HepG2 (cell line): Measurements from ENCODE around the gene NPPC. TPM values are rescaled to one million over a fixed set of nuclear protein-coding genes. Genes with fewer than 3 reads are reported as not detected.

Source experiments
- ATAC-seq: fragments of 200-7000 bp; cut with Tn5 transposase; 3 replicates; pipeline ENCODE4 v1.9.1; 2020; ENCODE audit warnings: mild to moderate bottlenecking, moderate library complexity
- BruUV-seq: library from RNA; stranded (reverse); fragments of 400-500 nt; replicated peaks from 2 replicates; lab custom pipeline; 2021; lab: Mats Ljungman, UMichigan
- CTCF ChIA-PET: fragments of 300-600 bp; formaldehyde crosslinking; extraction: SDS; loops from one replicate; lab custom pipeline; 2021; ENCODE audit warnings: low total read pairs, inconsistent platforms, low intra/inter-chr PET ratio; lab: Yijun Ruan, JAX
- POLR2A ChIA-PET: fragments of 350-600 bp; sonication (Branson Sonifier 250); formaldehyde crosslinking; loops from one replicate; lab custom pipeline; 2020; ENCODE audit warnings: antibody characterized with exemption, inconsistent platforms; lab: Yijun Ruan, JAX
- DNase-seq: peaks from one replicate; pipeline ENCODE4 v3.0.0-alpha.2; 2015; ENCODE audit warnings: low spot score
- FAIRE-seq: peaks from 3 replicates; lab custom pipeline; 2011; peaks lifted over from hg19 to GRCh38; lab: Jason Lieb, UNC
- H2AFZ ChIP-seq: one replicate; pipeline ENCODE4 v1.6.1; 2011; ENCODE audit warnings: low read length, inconsistent platforms
- H3K27ac ChIP-seq: fragments of 300-600 bp; 3 replicates; pipeline ENCODE4 v1.8.0; 2011; ENCODE audit warnings: mixed run types, mild to moderate bottlenecking, mixed read lengths, low read length, inconsistent platforms; ENCODE audit not compliant: insufficient read depth; ENCODE audit errors: extremely low read length
- H3K27me3 ChIP-seq, 2 experiments: fragments of 200-600 bp in 1 of 2; 2 replicates in 1 of 2; 3 replicates in 1 of 2; pipeline versions ENCODE4 v1.6.0 to v1.8.0; 2011; ENCODE audit warnings: low read length in 2 of 2, mild to moderate bottlenecking in 2 of 2, moderate library complexity in 2 of 2, inconsistent platforms in 1 of 2; ENCODE audit not compliant: insufficient read depth in 2 of 2, control insufficient read depth in 1 of 2
- H3K36me3 ChIP-seq, 2 experiments: fragments of 200-600 bp in 1 of 2; replicated peaks in 1 of 2; 2 replicates in 1 of 2; 3 replicates in 1 of 2; pipeline versions ENCODE4 v1.5.1 to v1.8.0; 2011; ENCODE audit warnings: low read length in 2 of 2, inconsistent platforms in 1 of 2; ENCODE audit not compliant: insufficient read depth in 2 of 2, control insufficient read depth in 1 of 2
- H3K4me1 ChIP-seq: 2 replicates; pipeline ENCODE4 v1.5.1; 2012; ENCODE audit warnings: low read length, inconsistent platforms; ENCODE audit not compliant: insufficient read depth
- H3K4me2 ChIP-seq: 2 replicates; pipeline ENCODE4 v1.6.0; 2011; ENCODE audit warnings: low read depth, low read length, inconsistent platforms
- H3K4me3 ChIP-seq, 3 experiments: fragments of 200-600 bp in 1 of 3; sonication (generic), shearing (Covaris generic) in 1 of 3; replicated peaks in 1 of 3; 2 replicates each; pipeline ENCODE4 v1.5.1; 2011 to 2016; ENCODE audit warnings: low read length in 3 of 3, inconsistent platforms in 2 of 3, low read depth in 2 of 3, mild to moderate bottlenecking in 2 of 3, control low read depth in 1 of 3, mixed read lengths in 1 of 3; ENCODE audit not compliant: insufficient read depth in 1 of 3
- H3K79me2 ChIP-seq: one replicate; pipeline ENCODE4 v1.6.1; 2011; ENCODE audit warnings: low read length, inconsistent platforms; ENCODE audit not compliant: insufficient read depth
- H3K9ac ChIP-seq: 2 replicates; pipeline ENCODE4 v1.6.0; 2011; ENCODE audit warnings: mild to moderate bottlenecking, low read depth, low read length, inconsistent platforms; ENCODE audit not compliant: insufficient read depth
- H3K9me3 ChIP-seq: 2 replicates; pipeline ENCODE4 v1.5.1; 2012; ENCODE audit warnings: mild to moderate bottlenecking, low read length
- H4K20me1 ChIP-seq: 2 replicates; pipeline ENCODE4 v1.6.0; 2011; ENCODE audit warnings: inconsistent platforms, mild to moderate bottlenecking, low read length, moderate library complexity; ENCODE audit not compliant: insufficient read depth
- DMTF1 ChIP-seq: sonication (generic); formaldehyde crosslinking; IDR thresholded peaks from 2 replicates; pipeline ENCODE4 v1.4.0; 2020; ENCODE audit warnings: mild to moderate bottlenecking, missing genetic modification reagents
- HES4 ChIP-seq: sonication (generic); formaldehyde crosslinking; IDR thresholded peaks from 2 replicates; pipeline ENCODE4 v1.9.0; 2021; ENCODE audit warnings: mild to moderate bottlenecking, missing genetic modification reagents, borderline replicate concordance
- HNRNPH1 ChIP-seq: fragments of 200-400 bp; formaldehyde crosslinking; optimal IDR thresholded peaks from 2 replicates; pipeline ENCODE3; 2017; ENCODE audit warnings: mild to moderate bottlenecking, low read depth, low read length
- IKZF4 ChIP-seq: sonication (generic); formaldehyde crosslinking; IDR thresholded peaks from 2 replicates; pipeline ENCODE4 v1.5.1; 2020; ENCODE audit warnings: borderline replicate concordance, mild to moderate bottlenecking, low read depth, missing genetic modification reagents; ENCODE audit errors: not compliant biosample characterization
- RBFOX2 ChIP-seq: fragments of 200-400 bp; formaldehyde crosslinking; IDR thresholded peaks from 2 replicates; pipeline ENCODE4 v1.6.1; 2017; ENCODE audit warnings: low read depth, mild to moderate bottlenecking, low read length
- ZNF337 ChIP-seq: sonication (generic); formaldehyde crosslinking; IDR thresholded peaks from 2 replicates; pipeline ENCODE4 v1.5.1; 2020; ENCODE audit warnings: missing genetic modification reagents, low read depth, mild to moderate bottlenecking, borderline replicate concordance
- ZNF772 ChIP-seq: sonication (generic); formaldehyde crosslinking; IDR thresholded peaks from 2 replicates; pipeline ENCODE4 v1.5.0; 2020; ENCODE audit warnings: mild to moderate bottlenecking, missing genetic modification reagents
- ZNF792 ChIP-seq: IDR thresholded peaks from 2 replicates; pipeline ENCODE4 v1.6.1; 2016
- ZSCAN9 ChIP-seq: IDR thresholded peaks from 2 replicates; pipeline ENCODE4 v1.6.1; 2016; ENCODE audit warnings: borderline replicate concordance
- WGBS: methylation state at CpG from one replicate; pipeline ENCODE4 v1.1.6; 2017; ENCODE audit warnings: low lambda C conversion rate; 5-methylcytosine and 5-hydroxymethylcytosine counted together
- in situ Hi-C: cut with HindIII; loops from 2 replicates; pipeline ENCODE4 v1.10.0; 2017; ENCODE audit warnings: low pct_unique_long_range_greater_than_20kb; ENCODE audit not compliant: extremely low pct_ligation_motif_present
- intact Hi-C: fragments of 100-400 bp; cut with micrococcal nuclease; formaldehyde crosslinking; loops from one replicate; pipeline ENCODE4 v1.10.0; 2022; ENCODE audit not compliant: unreplicated experiment
- polyA plus RNA-seq, 8 experiments: library from polyadenylated mRNA; depleted of rRNA in 3 of 8; stranded (reverse) in 7 of 8; unstranded in 1 of 8; fragments of >200 nt; fragmentation: Illumina TruSeq in 4 of 8; extraction: Trizol in 4 of 8; gene quantifications; 2 replicates each; pipeline versions ENCODE4 v1.2.1 to v1.2.3, GENCODE V29; 2011 to 2016; ENCODE audit warnings: low read depth in 4 of 8, missing spikeins in 1 of 8, mixed read lengths in 1 of 8; ENCODE audit not compliant: insufficient read depth in 1 of 8
- total RNA-seq, 5 experiments: library from RNA; depleted of rRNA; stranded (reverse); fragments of >200 nt; fragmentation: Illumina TruSeq; extraction: Trizol; gene quantifications; 2 replicates each; pipeline ENCODE4 v1.2.3, GENCODE V29; 2016; ENCODE audit warnings: low read depth in 1 of 5

Gene NPPC
- total and polyA plus RNA-seq, 2 of the 13 experiments (the other 11 are each of a cell fraction or from before 2014, with no cell fraction given): 0.11 TPM; not detected in 1

GRCh38 chr2:231914077-231914690 lies 12.0 kb downstream of the NPPC start:
- H3K4me3 ChIP-seq: no peak overlapping the region
- no peaks in the 10 kb centered on the region for H4K20me1 ChIP-seq
- intact Hi-C loops: no loop called here
- no peak overlapping the region for H3K9ac ChIP-seq
- 33% methylated on average over 11 of the region's 14 CpGs for WGBS
- no peak overlapping the region for H2AFZ ChIP-seq
- ATAC-seq: no peak
- POLR2A ChIA-PET: no interaction called here
- no peaks in the 10 kb centered on the region for H3K79me2 ChIP-seq
- TF ChIP-seq RBFOX2 (no peak), IKZF4 (CRISPR knock-in tag) (no peak), ZSCAN9 (CRISPR knock-in tag) (no peak), HNRNPH1 (no peak), ZNF772 (no peak), HES4 (CRISPR knock-in tag) (no peak), ZNF792 (no peak), ZNF337 (CRISPR knock-in tag) (no peak), DMTF1 (no peak)
- TF ChIP-seq, all 625 proteins: peak for 0
- H3K9me3 ChIP-seq: no peaks in the 10 kb centered on the region
- FAIRE-seq (no peak), DNase-seq (no peak)
- CTCF ChIA-PET: no interaction called here
- in situ Hi-C loops: no loop called here
- no peaks in the 10 kb centered on the region for H3K4me1 ChIP-seq
- no TSS peak for BruUV-seq
- no peak overlapping the region for H3K4me2 ChIP-seq
- no peak overlapping the region for H3K27ac ChIP-seq
- H3K36me3 ChIP-seq: no peaks in the 10 kb centered on the region
- H3K27me3 ChIP-seq: peaks cover 9 to 79% of the 10 kb centered on the region in 2 experiments
